Activated CD4-positive, CD25-positive, alpha-beta regulatory T cell treated with anti-CD3 and anti-CD28 coated beads, Interleukin-2, amount 50 U/mL, for 72 hours (primary cell): ENCODE results near the gene ZNF638.
"Not testable (repeated sequence)": the region's sequence is repeated elsewhere in the genome, so short reads cannot be mapped to it uniquely, and the experiment has no call there.

ENCODE experiments used
- DNase-seq: peaks from one replicate; pipeline ENCODE4 v3.0.0; 2021

The ZNF638 gene, protein sequence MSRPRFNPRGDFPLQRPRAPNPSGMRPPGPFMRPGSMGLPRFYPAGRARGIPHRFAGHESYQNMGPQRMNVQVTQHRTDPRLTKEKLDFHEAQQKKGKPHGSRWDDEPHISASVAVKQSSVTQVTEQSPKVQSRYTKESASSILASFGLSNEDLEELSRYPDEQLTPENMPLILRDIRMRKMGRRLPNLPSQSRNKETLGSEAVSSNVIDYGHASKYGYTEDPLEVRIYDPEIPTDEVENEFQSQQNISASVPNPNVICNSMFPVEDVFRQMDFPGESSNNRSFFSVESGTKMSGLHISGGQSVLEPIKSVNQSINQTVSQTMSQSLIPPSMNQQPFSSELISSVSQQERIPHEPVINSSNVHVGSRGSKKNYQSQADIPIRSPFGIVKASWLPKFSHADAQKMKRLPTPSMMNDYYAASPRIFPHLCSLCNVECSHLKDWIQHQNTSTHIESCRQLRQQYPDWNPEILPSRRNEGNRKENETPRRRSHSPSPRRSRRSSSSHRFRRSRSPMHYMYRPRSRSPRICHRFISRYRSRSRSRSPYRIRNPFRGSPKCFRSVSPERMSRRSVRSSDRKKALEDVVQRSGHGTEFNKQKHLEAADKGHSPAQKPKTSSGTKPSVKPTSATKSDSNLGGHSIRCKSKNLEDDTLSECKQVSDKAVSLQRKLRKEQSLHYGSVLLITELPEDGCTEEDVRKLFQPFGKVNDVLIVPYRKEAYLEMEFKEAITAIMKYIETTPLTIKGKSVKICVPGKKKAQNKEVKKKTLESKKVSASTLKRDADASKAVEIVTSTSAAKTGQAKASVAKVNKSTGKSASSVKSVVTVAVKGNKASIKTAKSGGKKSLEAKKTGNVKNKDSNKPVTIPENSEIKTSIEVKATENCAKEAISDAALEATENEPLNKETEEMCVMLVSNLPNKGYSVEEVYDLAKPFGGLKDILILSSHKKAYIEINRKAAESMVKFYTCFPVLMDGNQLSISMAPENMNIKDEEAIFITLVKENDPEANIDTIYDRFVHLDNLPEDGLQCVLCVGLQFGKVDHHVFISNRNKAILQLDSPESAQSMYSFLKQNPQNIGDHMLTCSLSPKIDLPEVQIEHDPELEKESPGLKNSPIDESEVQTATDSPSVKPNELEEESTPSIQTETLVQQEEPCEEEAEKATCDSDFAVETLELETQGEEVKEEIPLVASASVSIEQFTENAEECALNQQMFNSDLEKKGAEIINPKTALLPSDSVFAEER (N-terminal part only)

DNA sequence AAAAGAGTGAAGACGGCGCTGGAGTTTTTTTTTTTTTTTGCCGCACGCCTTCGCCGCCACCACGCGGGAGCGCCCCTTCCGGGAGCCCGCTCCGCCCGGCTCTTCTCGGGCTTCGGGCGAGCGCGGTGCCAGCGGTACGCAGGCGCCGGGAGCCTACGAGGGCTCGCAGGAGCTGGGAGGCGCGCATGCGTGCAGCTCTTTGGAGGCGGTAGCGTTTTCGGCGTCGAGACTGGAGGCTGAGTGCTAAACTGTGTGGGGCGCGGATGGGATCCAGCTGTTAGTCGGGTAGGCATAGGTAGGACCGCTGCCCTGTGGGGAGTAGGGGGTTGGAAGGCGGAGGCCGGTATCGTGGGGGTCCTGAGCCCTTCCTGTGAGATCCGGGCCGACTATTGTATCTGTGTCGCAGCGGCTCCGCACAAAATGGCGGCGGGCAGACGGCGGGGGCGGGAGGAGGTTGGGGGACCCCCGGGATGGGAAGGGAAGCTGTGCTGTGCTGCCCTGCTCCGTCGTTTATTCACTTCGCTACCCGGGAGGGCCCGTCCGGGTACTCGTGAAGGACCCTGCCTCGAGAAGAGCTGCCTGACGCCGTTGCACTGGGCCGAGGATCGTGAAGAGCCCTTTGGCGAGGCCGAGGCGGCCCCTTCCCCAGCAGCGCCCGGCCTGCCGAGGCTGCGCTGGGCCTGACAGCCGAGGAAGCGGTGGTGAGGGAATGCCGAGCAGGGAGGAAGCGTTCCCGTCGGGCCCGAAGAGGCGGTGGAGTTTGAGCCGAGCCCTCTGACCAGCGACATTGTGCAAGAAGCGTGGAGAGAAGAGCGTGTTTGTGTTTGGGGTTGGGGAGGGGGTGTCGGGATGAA lies at the start of gene ZNF638:
Gene ZNF638, plus strand, starts transcription at position 202 of the 854 bp plus-strand sequence. CDS start 17,173 bp downstream, outside the sequence.
- DNase-seq, result peak; percentile 94

DNA sequence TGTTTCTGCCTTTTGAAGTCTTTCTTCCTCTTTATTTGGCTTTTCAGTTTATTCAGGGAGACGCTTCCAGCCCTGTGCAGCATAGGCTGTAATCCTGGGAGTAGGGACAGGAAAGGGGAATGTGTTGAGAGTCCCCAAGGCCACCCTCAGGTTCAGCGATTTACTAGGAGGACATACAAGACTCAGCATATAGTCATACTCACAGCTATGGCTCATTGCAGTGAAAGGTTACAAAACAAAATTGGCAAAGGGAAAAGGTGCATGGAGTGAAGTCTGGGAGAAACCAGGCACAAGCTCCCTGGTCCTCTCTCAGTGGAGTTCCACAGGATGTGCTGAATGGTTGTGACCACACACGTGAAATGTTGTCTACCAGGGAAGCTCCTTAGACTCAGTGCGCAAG lies 49.6 kb upstream of the ZNF638 start:
- no peak for DNase-seq

DNA sequence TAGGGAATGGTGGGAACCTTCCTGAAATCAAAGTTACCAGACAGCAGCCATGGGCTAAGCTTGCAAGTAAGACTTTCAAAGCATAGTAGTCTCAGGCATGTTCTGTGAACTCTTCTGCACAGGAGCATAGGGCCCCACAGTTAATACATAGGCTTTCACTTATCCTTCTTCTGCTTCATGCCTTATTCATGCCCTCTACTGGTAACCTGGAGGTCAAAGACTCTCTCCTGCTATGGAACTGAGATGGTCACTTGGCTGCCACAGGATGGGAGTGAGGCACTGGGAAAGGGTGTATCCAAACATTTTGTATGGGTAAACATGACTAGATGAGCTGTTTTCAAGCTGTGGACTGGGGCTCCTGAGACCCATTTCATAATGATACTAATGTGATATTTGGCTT lies 49.1 kb upstream of the ZNF638 start:
- no peak for DNase-seq

DNA sequence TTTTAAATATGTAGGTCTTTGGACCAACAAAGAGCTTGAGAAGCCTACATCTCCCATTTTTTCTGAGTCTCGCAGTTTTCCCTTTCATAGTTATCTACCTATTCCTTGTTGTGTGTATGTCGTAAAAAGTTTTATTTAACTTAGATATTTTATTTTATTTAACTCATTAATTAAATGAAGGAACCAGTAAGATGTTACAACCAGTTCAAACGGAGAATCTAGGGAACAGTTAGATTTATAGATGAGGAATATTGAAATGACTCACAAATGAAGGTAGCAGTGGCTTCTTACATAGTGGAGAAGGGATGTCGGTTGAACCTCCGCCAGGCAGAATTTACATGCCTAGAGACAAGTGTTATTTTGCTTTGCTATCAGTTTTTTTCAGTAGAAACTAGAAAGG lies 48.5 kb upstream of the ZNF638 start:
- no peak for DNase-seq

DNA sequence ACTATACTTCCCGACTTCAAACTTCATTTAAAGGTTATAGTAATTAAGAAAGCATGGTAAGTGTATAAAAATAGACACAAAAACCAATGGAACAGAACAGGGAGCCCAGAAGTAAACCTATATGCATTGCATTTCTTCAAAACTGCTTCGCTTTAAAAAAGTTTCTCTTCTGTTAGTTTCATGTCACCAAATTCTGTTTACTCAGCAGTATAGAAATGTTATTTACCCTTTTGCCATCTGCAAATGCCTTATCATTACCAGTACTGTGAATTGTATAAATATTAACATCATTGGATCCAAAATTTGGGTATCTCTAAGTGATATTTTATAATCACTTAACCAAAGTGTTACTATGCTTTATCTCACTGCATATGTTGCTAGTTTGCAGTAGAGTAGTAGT lies 45.9 kb upstream of the ZNF638 start:
- DNase-seq, result no peak

DNA sequence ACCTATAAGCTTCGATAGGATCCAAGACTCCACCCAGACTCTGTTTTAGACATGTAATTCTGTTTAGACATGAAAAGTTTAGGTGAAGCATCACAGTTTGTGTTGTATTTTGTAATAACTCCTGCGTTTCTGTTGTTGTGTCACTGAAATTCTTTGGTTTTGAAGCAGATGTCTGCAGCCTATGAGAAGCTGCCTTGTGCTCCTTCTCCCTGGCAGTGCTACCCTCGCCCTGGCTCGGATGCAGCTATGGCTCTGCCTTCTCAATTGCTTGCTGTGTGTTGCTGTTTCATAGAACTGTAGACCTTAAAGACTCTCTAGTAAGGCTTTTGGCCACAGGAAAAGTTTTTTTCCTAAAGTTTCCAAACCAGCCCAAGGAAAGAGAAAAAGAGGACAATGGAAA lies 40.2 kb upstream of the ZNF638 start:
- no peak for DNase-seq

DNA sequence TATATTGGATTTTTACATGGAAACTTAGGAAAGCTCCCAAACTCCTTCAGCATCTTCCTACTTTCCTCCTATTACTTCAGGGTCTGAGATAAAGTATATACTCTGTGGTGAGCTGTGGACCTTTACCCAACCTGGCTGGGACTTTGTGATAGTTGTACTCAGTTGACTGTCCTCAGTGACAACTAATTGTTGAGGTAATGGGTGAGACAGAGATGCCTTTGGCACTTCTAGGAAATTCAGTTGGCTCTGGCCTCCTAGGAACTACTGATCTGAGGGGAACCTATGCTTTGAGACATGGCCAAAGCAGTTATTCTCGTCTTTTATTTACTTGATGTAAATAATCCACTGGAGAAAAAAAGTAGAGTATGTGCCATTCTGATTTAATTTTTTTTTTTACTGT lies 39.4 kb upstream of the ZNF638 start:
- no peak for DNase-seq

DNA sequence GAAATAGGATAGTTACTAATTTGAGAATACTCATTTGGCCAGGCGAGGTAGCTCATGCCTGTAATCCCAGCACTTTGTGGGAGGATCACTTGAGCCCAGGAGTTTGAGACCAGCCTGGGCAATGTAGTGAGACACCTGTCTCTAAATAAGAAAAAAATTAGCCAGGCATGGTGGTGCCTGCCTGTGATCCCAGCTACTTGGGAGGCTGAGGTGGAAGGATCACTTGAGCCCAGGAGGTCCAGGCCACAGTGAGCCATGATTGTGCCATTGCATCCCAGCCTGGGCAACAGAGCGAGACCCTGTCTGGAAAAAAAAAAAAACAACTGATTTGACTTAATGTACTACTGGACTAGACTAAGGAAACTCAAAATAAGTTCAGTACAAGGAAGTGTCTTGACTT lies 32.7 kb upstream of the ZNF638 start:
- DNase-seq, result no peak

DNA sequence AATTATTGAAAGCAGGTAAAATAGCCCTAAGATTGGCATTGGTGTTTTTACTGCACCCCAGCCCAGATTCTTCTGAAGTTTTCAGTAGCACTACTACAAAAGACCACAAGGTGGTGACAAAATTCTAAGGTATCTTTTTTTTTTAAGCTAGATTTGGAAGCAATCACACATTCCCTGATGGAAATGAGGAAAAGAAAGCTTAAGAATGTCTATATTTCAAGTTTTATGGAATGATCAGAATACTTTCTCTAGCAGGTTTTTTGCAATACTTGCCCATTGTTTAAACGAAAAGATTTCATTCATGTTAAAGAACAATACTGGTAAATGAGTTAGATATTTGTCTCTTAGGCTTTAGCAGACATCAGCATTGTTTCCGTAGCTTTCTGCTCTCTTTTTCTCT lies 32.1 kb upstream of the ZNF638 start:
- no peak for DNase-seq

DNA sequence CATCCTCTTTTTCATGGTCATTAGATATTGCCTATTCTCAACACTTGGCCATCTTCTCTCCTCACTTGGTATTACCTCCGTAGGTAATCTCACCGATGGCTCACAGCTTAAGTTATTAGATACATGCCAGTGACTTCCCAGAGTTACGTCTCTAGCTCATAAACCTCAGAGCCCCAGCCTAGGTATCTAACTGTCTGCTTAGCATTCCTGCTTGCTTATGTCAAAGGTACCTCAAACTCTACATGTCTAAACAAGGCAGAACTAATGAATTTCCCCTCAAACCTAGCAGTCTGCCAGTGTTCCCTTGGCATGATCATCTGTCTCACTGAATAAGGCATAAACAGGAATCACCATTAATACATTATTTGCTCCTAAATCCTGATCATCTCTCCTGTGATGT lies 27.7 kb upstream of the ZNF638 start:
- no peak for DNase-seq

DNA sequence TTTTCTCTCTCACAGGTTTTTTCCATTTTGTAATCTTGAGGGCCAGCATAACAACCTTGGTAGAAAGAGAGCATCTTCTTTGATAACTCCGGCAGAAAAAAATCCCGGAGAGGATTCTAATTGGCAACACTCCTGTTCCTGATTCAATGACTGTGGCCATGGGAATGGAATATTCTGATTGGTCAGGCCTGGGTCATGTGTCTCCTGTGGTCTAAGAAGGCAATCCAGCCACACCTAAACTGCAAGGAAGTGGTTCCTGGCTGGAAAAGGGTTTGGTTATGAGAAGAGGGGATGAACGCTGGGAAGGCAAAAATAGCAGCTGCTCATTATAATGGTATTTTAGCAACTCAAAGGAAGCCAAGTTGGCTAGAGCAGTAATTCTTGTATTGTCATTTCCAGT lies 24.8 kb upstream of the ZNF638 start:
- no peak for DNase-seq

DNA sequence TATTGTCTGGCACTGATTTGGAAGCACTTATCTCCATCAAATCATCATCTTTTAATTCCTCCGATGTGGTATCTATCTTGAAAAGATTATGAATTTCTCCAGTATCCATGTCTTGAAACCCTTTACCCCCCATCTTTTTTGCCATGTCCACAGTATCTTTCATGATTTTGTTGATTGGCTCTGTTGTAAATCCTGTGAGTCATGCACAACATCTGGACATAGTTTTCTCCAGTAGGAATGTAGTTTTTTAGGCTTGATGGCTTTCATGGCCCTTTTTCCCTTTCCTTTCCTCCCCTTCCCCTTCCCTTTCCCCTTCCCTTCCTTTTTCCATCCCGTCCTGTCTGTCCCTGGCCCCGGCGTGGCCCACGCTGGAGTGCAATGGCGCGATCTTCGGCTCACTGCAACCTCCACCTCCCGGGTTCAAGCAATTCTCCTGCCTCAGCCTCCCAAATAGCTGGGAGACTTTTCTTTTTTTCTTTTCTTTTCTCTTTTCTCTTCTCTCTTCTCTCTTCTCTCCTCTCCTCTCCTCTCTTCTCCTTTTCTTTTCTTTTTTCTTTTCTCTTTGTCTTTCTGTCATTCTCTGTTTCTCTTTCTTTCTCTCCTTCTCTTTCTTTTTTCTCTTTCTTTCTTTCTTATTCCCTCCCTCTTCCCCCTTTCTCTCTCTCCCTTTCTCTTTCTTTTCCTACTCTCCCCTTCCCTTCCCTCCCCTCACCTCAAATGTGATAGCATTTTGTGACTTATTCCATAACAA lies 18.4 kb upstream of the ZNF638 start:
- no peak for DNase-seq

DNA sequence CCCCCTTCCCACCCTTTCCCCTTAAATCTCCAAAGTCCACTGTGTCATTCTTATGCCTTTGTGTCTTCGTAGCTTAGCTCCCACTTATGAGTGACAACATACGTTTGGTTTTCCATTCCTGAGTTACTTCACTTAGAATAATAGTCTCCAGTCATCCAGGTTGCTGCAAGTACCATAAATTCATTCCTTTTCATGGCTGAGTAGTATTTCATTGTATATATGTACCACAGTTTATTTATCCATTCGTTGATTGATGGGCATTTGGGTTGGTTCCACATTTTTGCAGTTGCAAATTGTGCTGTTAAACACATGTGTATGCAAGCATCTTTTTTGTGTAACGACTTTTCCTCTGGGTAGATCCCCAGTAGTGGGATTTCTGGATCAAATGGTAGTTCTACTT lies 14.5 kb upstream of the ZNF638 start:
- no peak for DNase-seq

DNA sequence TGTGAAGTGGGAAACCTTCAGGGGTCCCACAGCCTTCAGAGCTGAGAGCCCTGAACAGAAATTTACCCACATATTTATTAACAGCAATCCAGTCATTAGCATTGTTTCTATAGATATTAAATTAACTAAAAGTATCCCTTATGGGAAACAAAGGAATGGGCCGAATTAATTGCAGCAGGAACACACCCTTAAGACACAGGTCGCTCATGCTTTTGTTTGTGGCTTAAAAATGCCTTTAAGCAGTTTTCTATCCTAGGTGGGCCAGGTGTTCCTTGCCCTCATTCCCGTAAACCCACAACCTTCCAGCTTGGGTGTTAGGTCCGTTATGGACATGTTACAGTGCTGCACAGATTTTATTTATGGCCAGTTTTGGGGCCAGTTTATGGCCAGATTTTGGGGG lies 13.7 kb upstream of the ZNF638 start:
- DNase-seq, result not testable (repeated sequence)

DNA sequence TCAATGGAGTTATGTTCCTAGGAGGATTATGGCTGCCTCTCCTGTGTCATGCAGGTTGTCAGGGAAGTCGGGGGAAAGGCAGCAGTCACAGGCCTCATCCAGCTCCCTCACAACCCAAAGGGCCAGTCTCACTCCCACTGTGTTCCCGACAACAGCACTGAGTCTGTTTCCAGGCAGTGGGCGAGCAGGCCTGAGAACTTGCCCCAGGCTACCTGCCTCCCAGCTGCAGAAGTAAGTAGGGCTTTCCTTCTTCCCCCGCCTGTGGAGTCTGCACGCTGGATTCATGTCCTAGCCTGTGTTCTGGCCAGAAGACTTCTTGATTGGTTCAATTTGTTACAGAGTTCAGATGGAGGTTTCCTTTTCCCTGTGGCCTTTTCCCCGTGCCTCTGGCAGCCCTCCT lies 8.2 kb upstream of the ZNF638 start:
- DNase-seq, result no peak

DNA sequence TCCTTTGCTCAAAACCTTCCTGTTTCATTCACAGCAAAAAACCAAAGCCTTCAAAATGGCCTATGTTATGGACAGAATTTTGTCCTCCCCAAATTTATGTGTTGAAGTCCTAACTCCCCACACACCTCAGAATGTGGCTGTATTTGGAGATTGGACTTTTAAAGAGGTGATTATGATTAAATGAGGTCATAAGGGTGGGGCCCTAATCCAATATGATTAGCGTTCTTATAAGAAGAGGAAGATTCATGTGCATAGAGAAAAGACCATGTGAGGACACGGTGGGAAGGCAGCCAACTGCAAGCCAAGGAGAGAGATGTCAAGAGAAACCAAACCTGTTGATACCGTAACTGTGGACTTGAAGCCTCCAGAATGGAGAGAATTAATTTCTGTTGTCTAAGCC lies 4.6 kb upstream of the ZNF638 start:
- DNase-seq, result no peak

DNA sequence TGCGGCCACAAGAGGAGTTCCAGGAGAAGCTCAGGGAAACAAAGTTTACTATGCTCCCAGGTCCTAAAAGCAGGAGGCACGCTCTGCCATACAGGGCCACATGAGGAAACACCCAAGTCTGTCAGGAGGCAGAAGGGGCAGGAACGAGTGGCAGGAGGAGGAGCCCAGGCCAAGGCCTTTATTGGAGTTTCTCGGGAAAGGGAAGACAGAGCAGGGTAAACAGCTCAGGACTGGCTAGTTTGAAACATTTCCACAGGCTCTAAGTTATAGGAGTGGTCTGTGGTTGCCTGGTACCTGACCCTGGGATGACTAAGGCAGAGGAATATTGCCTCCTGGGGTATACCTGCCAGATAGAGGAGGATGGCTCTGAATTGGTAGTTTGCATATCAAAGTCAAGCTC lies 3.7 kb upstream of the ZNF638 start:
- DNase-seq, result no peak

DNA sequence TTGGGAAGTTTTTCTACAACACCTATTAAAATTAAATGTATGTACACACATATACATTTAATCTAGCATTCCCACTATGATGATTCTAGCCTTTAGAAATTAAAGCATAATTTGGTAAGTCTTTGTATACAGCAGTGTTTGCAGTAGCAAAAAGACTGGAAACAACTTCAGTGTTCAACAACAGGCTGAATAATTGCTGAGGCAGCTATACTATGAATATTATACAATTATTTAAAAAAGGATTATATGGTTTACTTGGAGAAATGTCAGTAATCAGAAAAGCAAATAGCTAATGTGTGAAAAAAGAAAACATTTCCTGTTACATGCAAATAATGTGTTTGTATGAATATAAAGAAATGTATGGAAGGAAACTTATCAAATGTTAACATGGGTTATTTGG lies 1.4 kb upstream of the ZNF638 start:
- no peak for DNase-seq

DNA sequence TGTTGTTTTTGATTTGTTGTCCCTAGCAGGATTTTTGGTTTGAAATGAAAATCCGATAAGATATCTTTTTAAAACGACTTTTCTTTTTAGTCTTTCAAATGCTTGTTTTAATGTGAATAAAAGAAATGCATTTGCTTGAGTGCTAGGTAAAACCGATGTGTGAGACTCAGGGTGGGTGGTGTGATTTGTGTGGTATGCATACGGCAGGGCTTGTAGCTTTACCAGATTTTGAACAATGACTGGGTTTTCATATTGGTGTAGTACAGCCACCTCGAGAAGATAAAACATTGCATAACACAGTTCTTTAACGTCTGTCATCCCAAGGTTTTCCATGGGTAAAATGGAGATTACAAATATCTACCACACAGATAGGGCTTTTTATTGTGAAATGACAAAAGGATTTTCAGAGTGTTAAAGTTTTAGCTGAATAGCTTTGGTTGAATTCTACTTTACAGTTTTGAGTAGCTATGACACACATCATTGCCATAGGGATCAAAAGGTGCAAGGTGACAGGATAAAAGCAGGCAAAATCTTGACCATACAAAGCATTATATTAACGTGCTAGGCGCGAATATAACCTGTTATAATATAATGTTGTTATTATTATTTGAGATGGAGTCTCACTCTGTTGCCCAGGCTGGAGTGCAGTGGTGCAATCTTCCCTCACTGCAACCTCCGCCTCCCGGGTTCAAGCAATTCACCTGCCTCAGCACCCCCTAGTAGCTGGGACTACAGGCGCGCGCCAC lies 824 bp upstream of the ZNF638 start:
- DNase-seq, result no peak

DNA sequence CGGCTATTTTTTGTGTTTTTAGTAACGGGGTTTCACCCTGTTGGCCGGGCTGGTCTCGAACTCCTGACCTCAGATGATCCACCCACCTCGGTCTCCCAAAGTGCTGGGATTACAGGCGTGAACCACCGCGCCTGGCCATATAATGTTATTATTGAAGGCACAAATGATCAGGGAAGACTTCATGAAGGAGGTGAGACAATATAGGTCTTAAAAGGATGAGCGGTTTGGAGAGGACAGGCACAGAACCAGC lies 326 bp upstream of the ZNF638 start:
- not testable (repeated sequence) for DNase-seq

DNA sequence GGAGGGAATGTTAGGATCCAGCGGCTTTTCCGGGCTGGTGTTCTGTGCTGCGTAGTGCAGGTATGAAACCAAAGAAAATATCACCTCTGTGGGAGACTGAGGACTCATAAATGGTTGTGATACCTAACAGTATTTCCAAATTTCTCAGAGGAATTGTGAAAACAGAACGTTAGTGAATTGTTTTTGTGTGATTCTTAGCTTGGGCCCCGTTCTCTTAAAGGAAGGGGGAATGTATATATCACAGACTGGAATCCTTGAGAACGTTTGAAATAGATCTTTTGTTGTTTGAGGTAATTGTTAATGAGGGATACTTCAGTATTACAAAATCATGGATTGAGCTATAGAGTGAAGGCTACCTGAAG lies 834 bp downstream of the ZNF638 start:
- DNase-seq, result no peak
